GM19463 (cell line): ENCODE data around the gene PPP5C.
"Not testable (repeated sequence)": the region's sequence is repeated elsewhere in the genome, so short reads cannot be mapped to it uniquely, and the experiment has no call there.

Experiments used
- ATAC-seq: cut with Tn5 transposase; IDR thresholded peaks from one replicate; pipeline ENCODE4 v1.9.1; 2021; ENCODE audit warnings: mild to moderate bottlenecking, moderate library complexity; ENCODE audit not compliant: unreplicated experiment

PPP5C gene

GRCh38 chr19:46428239-46429135 is 81.6 kb downstream of the PPP5C start, which contains the start of gene PNMA8C:
PNMA8C (minus strand) TSS chr19:46428936; CDS start chr19:46428359, 577 bp downstream.
- ATAC-seq, result no peak

DNA sequence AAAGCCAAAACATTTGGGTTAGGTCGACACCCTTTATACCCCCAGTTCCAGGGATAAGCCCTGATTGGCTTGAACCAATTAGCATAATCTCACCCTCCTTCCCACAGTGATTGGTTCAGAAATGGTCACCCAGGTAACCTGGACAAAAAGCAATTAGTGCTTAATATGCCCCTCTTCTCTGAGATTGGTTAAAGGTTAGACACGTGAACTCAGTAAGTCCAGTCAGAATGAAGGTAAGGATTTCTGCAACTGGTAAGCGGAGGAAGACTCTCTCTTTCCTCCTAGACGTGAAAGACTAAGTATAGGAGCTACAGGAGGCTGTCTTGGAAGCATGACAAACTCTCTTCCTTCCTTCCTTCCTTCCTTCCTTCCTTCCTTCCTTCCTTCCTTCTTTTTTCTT is 83.1 kb downstream of the PPP5C start:
- no peak for ATAC-seq

- no peak for ATAC-seq
Measured at GRCh38 chr19:46431824-46432223, 84.9 kb downstream of the PPP5C start.

DNA sequence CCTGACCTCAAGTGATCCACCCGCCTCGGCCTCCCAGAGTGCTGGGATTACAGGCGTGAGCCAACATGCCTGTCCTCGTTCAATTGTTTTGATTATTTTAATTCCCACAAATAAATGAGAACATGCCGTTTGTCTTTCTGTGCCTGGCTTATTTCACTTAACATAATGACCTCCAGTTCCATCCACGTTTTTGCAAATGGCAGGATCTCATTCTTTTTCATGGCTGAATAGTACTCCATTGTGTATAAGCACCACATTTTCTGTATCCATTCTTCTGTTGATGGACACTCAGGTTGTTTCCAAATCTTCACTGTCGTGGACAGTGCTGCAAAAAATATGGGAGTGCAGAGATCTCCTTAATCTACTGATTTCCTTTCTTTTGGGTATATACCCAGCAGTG is 86.6 kb downstream of the PPP5C start:
- ATAC-seq, result not testable (repeated sequence)

DNA sequence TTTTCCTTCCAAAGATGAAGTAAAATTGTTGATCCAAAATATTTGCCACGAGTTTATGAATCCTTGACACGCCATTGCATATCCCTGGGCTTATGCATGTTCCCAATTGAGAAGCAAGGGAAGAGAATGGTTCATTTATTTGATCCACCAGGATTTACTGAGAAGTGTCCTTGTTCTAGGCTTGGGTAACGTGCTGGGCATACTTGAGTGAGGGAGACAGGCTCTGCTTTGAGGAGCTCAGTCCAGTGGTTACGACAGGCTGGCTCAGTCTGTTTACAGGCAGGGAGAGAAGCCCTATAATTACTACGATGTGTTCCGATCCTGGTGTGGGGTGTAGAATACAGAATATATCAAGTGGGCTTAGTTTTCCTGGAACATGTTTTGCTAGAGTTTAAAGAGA is 88.1 kb downstream of the PPP5C start:
- no peak for ATAC-seq

- ATAC-seq, result not testable (repeated sequence)
Measured at GRCh38 chr19:46435689-46436088, 88.8 kb downstream of the PPP5C start.
